Tibial nerve (tissue), 4 donors: Measurements from ENCODE around the gene ANKMY1. TPM values are rescaled to one million over a fixed set of nuclear protein-coding genes. Genes with fewer than 3 reads are reported as not detected.

Source experiments
- DNase-seq, 2 donors: peaks; one replicate each; pipeline ENCODE4 v3.0.0-alpha.2; 2019; ENCODE audit warnings: low spot score in 2 of 2
- H3K27ac ChIP-seq, 4 donors: fragments of 200-600 bp; sonication (generic) in 3 of 4; one replicate each; pipeline ENCODE4 v1.5.1; 2017 to 2019; ENCODE audit warnings: mild to moderate bottlenecking in 1 of 4
- H3K27me3 ChIP-seq, 2 donors: fragments of 200-600 bp; sonication (generic) in 1 of 2; one replicate each; pipeline versions ENCODE4 v1.5.1 to v1.6.0; 2017 to 2019
- H3K36me3 ChIP-seq, 3 donors: fragments of 200-600 bp; sonication (generic); one replicate each; pipeline ENCODE4 v1.5.1; 2018 to 2019
- H3K4me1 ChIP-seq, 4 donors: fragments of 200-600 bp; sonication (generic) in 3 of 4; one replicate each; pipeline ENCODE4 v1.5.1; 2017 to 2019
- H3K4me3 ChIP-seq, 4 donors: fragments of 200-600 bp; sonication (generic) in 3 of 4; one replicate each; pipeline ENCODE4 v1.5.1; 2017 to 2019; ENCODE audit warnings: mild to moderate bottlenecking in 1 of 4, moderate library complexity in 1 of 4
- H3K9me3 ChIP-seq, 4 donors: fragments of 200-600 bp; sonication (generic) in 3 of 4; one replicate each; pipeline ENCODE4 v1.5.1; 2017 to 2019
- CTCF ChIP-seq, 5 experiments: fragments of 200-600 bp in 3 of 5; fragments of 450-650 bp in 2 of 5; sonication (generic) in 3 of 5; IDR thresholded peaks; one replicate each; pipeline ENCODE4 v1.5.1; 2016 to 2019; ENCODE audit warnings: antibody characterized with exemption in 5 of 5, mild to moderate bottlenecking in 3 of 5, moderate library complexity in 2 of 5
- EP300 ChIP-seq, 2 donors: sonication (generic); formaldehyde crosslinking; IDR thresholded peaks; one replicate each; pipeline ENCODE4 v1.6.1; 2017; ENCODE audit warnings: antibody characterized with exemption in 2 of 2, mild to moderate bottlenecking in 1 of 2
- POLR2A ChIP-seq, 2 donors: fragments of 450-650 bp; IDR thresholded peaks; one replicate each; pipeline ENCODE4 v1.6.1; 2017; ENCODE audit warnings: antibody characterized with exemption in 2 of 2, mild to moderate bottlenecking in 2 of 2, moderate library complexity in 2 of 2
- whole genome bisulfite sequencing, 2 donors: methylation state at CpG; one replicate each; pipeline ENCODE4 v1.1.5; 2018; 5-methylcytosine and 5-hydroxymethylcytosine counted together
- total RNA-seq, 4 donors: library from RNA; depleted of rRNA; stranded (reverse); fragments of >200 nt; gene quantifications; one replicate each; pipeline ENCODE4 v1.1.0, GENCODE V29; 2016

The ANKMY1 gene
- total RNA-seq, 4 donors from 2014 or later = 14.2 to 24.0 (median 21.4) TPM

- peaks cover 0 to 74% (median 42%) of the 10 kb centered on the region in 4 donors for H3K4me1 ChIP-seq
- peaks cover 0 to 3% (median 0%) of the 10 kb centered on the region in 3 donors for H3K36me3 ChIP-seq
Measured at GRCh38 chr2:240560084-240560479, 2.3 kb upstream of the ANKMY1 start, which contains the start of gene DUSP28. DUSP28 (plus strand) TSS chr2:240560357; CDS start chr2:240560685, 328 bp downstream.

GRCh38 chr2:240559286-240559685 lies 1.5 kb upstream of the ANKMY1 start:
- H3K4me1 ChIP-seq = peaks cover 0 to 66% (median 40%) of the 10 kb centered on the region in 4 donors
- no peak for DNase-seq
- TF ChIP-seq EP300 (IDR thresholded peaks at IDR 0.05) (no peak), POLR2A (IDR thresholded peaks at IDR 0.05) (no peak), CTCF (IDR thresholded peaks at IDR 0.05) (no peak)
- peaks cover 0 to 10% (median 0%) of the 10 kb centered on the region in 3 donors for H3K36me3 ChIP-seq
- H3K9me3 ChIP-seq = no peaks in the 10 kb centered on the region
- WGBS, 2 donors = 89 to 98% methylated on average over 3 of the region's 3 CpGs
- H3K27ac ChIP-seq = peak overlapping the region in 1 of 4 donors; percentile 100
- no peak overlapping the region for H3K4me3 ChIP-seq
- H3K27me3 ChIP-seq = no peaks in the 10 kb centered on the region

More at GRCh38 chr2:240560084-240560479, 2.3 kb upstream of the ANKMY1 start, which contains the start of gene DUSP28:
- peak within 1 kb of the TSS; percentile 100 for H3K27ac ChIP-seq
- peak within 1 kb of the TSS; percentile 83 to 100 (median 94) for H3K4me3 ChIP-seq
- WGBS, 2 donors = 1% methylated on average over 24 to 39 of the region's 39 CpGs
- DNase-seq = peak; percentile 80 to 82
- H3K9me3 ChIP-seq = no peaks in the 10 kb centered on the region
- H3K27me3 ChIP-seq = no peaks in the 10 kb centered on the region
- TF ChIP-seq EP300 (IDR thresholded peaks at IDR 0.05) = peak; percentile 11 to 94
- no peak for TF ChIP-seq CTCF (IDR thresholded peaks at IDR 0.05)
- TF ChIP-seq POLR2A (IDR thresholded peaks at IDR 0.05) = peak; percentile 80 to 85

- Histone ChIP-seq H3K4me3 (peak overlapping the region; percentile 28 to 60 (median 48)), H3K9me3 (no peaks in the 10 kb centered on the region), H3K36me3 (peaks cover 0 to 19% (median 0%) of the 10 kb centered on the region in 3 donors), H3K4me1 (peaks cover 0 to 59% (median 35%) of the 10 kb centered on the region in 4 donors), H3K27me3 (no peaks in the 10 kb centered on the region), H3K27ac (peak overlapping the region in 1 of 4 donors; percentile 46)
- 76 to 77% methylated on average over 18 of the region's 18 CpGs for WGBS, 2 donors
- DNase-seq = no peak
- no peak for TF ChIP-seq CTCF (IDR thresholded peaks at IDR 0.05)
- TF ChIP-seq POLR2A (IDR thresholded peaks at IDR 0.05) = no peak
- no peak for TF ChIP-seq EP300 (IDR thresholded peaks at IDR 0.05)
Measured at GRCh38 chr2:240558236-240558761, 511 bp upstream of the ANKMY1 start.

GRCh38 chr2:240557101-240557751 lies 562 bp downstream of the ANKMY1 start:
- H3K27me3 ChIP-seq = no peaks in the 10 kb centered on the region
- TF ChIP-seq EP300 (IDR thresholded peaks at IDR 0.05) (no peak), POLR2A (IDR thresholded peaks at IDR 0.05) (no peak), CTCF (IDR thresholded peaks at IDR 0.05) (no peak)
- no peak for DNase-seq
- 35 to 38% methylated on average over 13 to 31 of the region's 51 CpGs for WGBS, 2 donors
- H3K4me3 ChIP-seq = peak overlapping the region; percentile 28 to 60 (median 48)
- H3K4me1 ChIP-seq = peaks cover 0 to 48% (median 34%) of the 10 kb centered on the region in 4 donors
- H3K36me3 ChIP-seq = peaks cover 0 to 30% (median 0%) of the 10 kb centered on the region in 3 donors
- no peaks in the 10 kb centered on the region for H3K9me3 ChIP-seq
- H3K27ac ChIP-seq = peak overlapping the region in 1 of 4 donors; percentile 46

- 51 to 59% methylated on average over 9 of the region's 9 CpGs for WGBS, 2 donors
- Histone ChIP-seq H3K9me3 (no peaks in the 10 kb centered on the region), H3K4me1 (peaks cover 0 to 42% (median 30%) of the 10 kb centered on the region in 4 donors), H3K4me3 (no peak overlapping the region), H3K36me3 (peaks cover 0 to 36% (median 0%) of the 10 kb centered on the region in 3 donors), H3K27me3 (no peaks in the 10 kb centered on the region), H3K27ac (no peak overlapping the region)
- TF ChIP-seq CTCF (IDR thresholded peaks at IDR 0.05) (peak in 3 of 5 experiments; percentile 14 to 27 (median 25)), POLR2A (IDR thresholded peaks at IDR 0.05) (no peak)
- no peak for DNase-seq
Measured at GRCh38 chr2:240556553-240557100, 1.2 kb downstream of the ANKMY1 start.
